CD4-positive, alpha-beta T cell (primary cell): ENCODE measurements around the gene SLC5A6. TPM values are rescaled to one million over a fixed set of nuclear protein-coding genes. Genes with fewer than 3 reads are reported as not detected.

Experiments used
- ATAC-seq: fragments of 200-7000 bp; cut with Tn5 transposase; one replicate; pipeline ENCODE4 v1.10.0; 2022; ENCODE audit warnings: mild to moderate bottlenecking; ENCODE audit not compliant: poor library complexity
- CTCF ChIA-PET: fragments of 350-600 bp; sonication (Branson Sonifier 250); formaldehyde crosslinking; loops from one replicate; lab custom pipeline; 2021; ENCODE audit warnings: antibody characterized with exemption, inconsistent platforms; lab: Charles Lee
- POLR2A ChIA-PET: fragments of 350-600 bp; sonication (Branson Sonifier 250); formaldehyde crosslinking; loops from one replicate; lab custom pipeline; 2021; ENCODE audit warnings: antibody characterized with exemption, inconsistent platforms; lab: Charles Lee
- DNase-seq, 14 experiments: peaks; one replicate each; pipeline ENCODE4 v3.0.0-alpha.2; 2013 to 2020; ENCODE audit warnings: mixed read lengths in 2 of 14
- H3K27ac ChIP-seq, 2 donors: one replicate each; pipeline versions ENCODE4 v1.5.1 to v1.7.0; 2013; ENCODE audit warnings: low read length in 2 of 2, low read depth in 1 of 2, mild to moderate bottlenecking in 1 of 2
- H3K27me3 ChIP-seq, 2 experiments: 1 replicate in 1 of 2; 2 replicates in 1 of 2; pipeline versions ENCODE4 v1.6.1 to v1.7.0; 2013; ENCODE audit warnings: low read length in 2 of 2, control low read depth in 1 of 2, mild to moderate bottlenecking in 1 of 2, moderate library complexity in 1 of 2; ENCODE audit not compliant: insufficient read depth in 2 of 2, control insufficient read depth in 1 of 2
- H3K36me3 ChIP-seq: one replicate; pipeline ENCODE4 v1.6.1; 2013; ENCODE audit warnings: low read length, control low read depth; ENCODE audit not compliant: insufficient read depth
- H3K4me1 ChIP-seq: one replicate; pipeline ENCODE4 v1.6.1; 2013; ENCODE audit warnings: low read length, control low read depth; ENCODE audit not compliant: insufficient read depth
- H3K4me3 ChIP-seq: one replicate; pipeline ENCODE4 v1.5.1; 2013; ENCODE audit warnings: mild to moderate bottlenecking, low read length, moderate library complexity
- H3K9me3 ChIP-seq, 2 experiments: 1 replicate in 1 of 2; 2 replicates in 1 of 2; pipeline versions ENCODE4 v1.6.1 to v1.7.0; 2013; ENCODE audit warnings: low read length in 2 of 2, mild to moderate bottlenecking in 2 of 2, control low read depth in 1 of 2, moderate library complexity in 1 of 2; ENCODE audit not compliant: control insufficient read depth in 1 of 2, insufficient read depth in 1 of 2
- H3K27ac Mint-ChIP-seq: one replicate; pipeline ENCODE4 v1.8.0; 2020; ENCODE audit warnings: mixed read lengths
- H3K27me3 Mint-ChIP-seq: one replicate; pipeline ENCODE4 v1.8.0; 2021; ENCODE audit warnings: mixed read lengths
- H3K36me3 Mint-ChIP-seq: one replicate; pipeline ENCODE4 v1.8.0; 2021; ENCODE audit warnings: low read depth, mixed read lengths
- H3K4me1 Mint-ChIP-seq: one replicate; pipeline ENCODE4 v1.8.0; 2021; ENCODE audit warnings: low read depth, mixed read lengths
- H3K4me3 Mint-ChIP-seq: one replicate; pipeline ENCODE4 v1.8.0; 2020; ENCODE audit warnings: mild to moderate bottlenecking, mixed read lengths
- H3K9me3 Mint-ChIP-seq: one replicate; pipeline ENCODE4 v1.8.0; 2020; ENCODE audit warnings: mixed read lengths
- CTCF ChIP-seq: fragments of 200-600 bp; IDR thresholded peaks from one replicate; pipeline ENCODE4 v1.8.0; 2022; ENCODE audit warnings: antibody characterized with exemption, mild to moderate bottlenecking
- intact Hi-C, 2 experiments: fragments of 100-400 bp; cut with DNase I in 1 of 2; cut with micrococcal nuclease in 1 of 2; formaldehyde crosslinking; loops; one replicate each; pipeline versions ENCODE4 v1.15.1 to v1.9.0; 2023 to 2025; cut with DNase I, micrococcal nuclease
- total RNA-seq, 174 experiments: library from RNA in 2 of 174; stranded (reverse) in 2 of 174; gene quantifications; one replicate each; pipeline ENCODE4 v1.2.3 and lab custom pipeline; 2021 to 2026

SLC5A6 gene
- total RNA-seq, 2 experiments from 2014 or later = 196 to 207 TPM

- peaks cover 52 to 73% of the 10 kb centered on the region in 2 experiments for H3K27me3 ChIP-seq
- Mint-ChIP-seq H3K27ac (no peak overlapping the region), H3K9me3 (no peaks in the 10 kb centered on the region), H3K4me3 (no peak overlapping the region), H3K36me3 (no peaks in the 10 kb centered on the region), H3K27me3 (peaks cover 68% of the 10 kb centered on the region), H3K4me1 (peaks cover 12% of the 10 kb centered on the region)
- peaks cover 8% of the 10 kb centered on the region for H3K4me1 ChIP-seq
- H3K4me3 ChIP-seq = no peak overlapping the region
- H3K9me3 ChIP-seq = peaks cover 0 to 5% of the 10 kb centered on the region in 2 experiments
- POLR2A ChIA-PET = no interaction called here
- H3K36me3 ChIP-seq = no peaks in the 10 kb centered on the region
- intact Hi-C loops = no loop called here
- no peak for TF ChIP-seq CTCF
- ATAC-seq = no peak
- DNase-seq = no peak
- H3K27ac ChIP-seq = no peak overlapping the region
- CTCF ChIA-PET = no interaction called here
Measured at GRCh38 chr2:27256855-27257454, 44.9 kb upstream of the SLC5A6 start.

- Histone ChIP-seq H3K36me3 (no peaks in the 10 kb centered on the region), H3K9me3 (peaks cover 0 to 5% of the 10 kb centered on the region in 2 experiments), H3K27me3 (peaks cover 42 to 61% of the 10 kb centered on the region in 2 experiments), H3K27ac (no peak overlapping the region), H3K4me3 (no peak overlapping the region), H3K4me1 (no peaks in the 10 kb centered on the region)
- no peak for TF ChIP-seq CTCF
- POLR2A ChIA-PET = no interaction called here
- H3K36me3 Mint-ChIP-seq = no peaks in the 10 kb centered on the region
- no peak for DNase-seq
- no peak overlapping the region for H3K27ac Mint-ChIP-seq
- H3K4me3 Mint-ChIP-seq = no peak overlapping the region
- CTCF ChIA-PET = no interaction called here
- H3K27me3 Mint-ChIP-seq = peaks cover 67% of the 10 kb centered on the region
- intact Hi-C loops = no loop called here
- ATAC-seq = no peak
- no peaks in the 10 kb centered on the region for H3K4me1 Mint-ChIP-seq
- no peaks in the 10 kb centered on the region for H3K9me3 Mint-ChIP-seq
Measured at GRCh38 chr2:27255660-27256059, 43.6 kb upstream of the SLC5A6 start.

GRCh38 chr2:27255187-27255586, 43.1 kb upstream of the SLC5A6 start:
- no peak overlapping the region for H3K4me3 Mint-ChIP-seq
- H3K27me3 ChIP-seq = peaks cover 40 to 56% of the 10 kb centered on the region in 2 experiments
- no peak overlapping the region for H3K27ac ChIP-seq
- H3K4me1 Mint-ChIP-seq = no peaks in the 10 kb centered on the region
- H3K36me3 ChIP-seq = no peaks in the 10 kb centered on the region
- peaks cover 63% of the 10 kb centered on the region for H3K27me3 Mint-ChIP-seq
- CTCF ChIA-PET = no interaction called here
- no peak for TF ChIP-seq CTCF
- ATAC-seq (no peak), DNase-seq (no peak)
- peaks cover 4% of the 10 kb centered on the region for H3K4me1 ChIP-seq
- intact Hi-C loops = no loop called here
- no peaks in the 10 kb centered on the region for H3K36me3 Mint-ChIP-seq
- POLR2A ChIA-PET = no interaction called here
- H3K27ac Mint-ChIP-seq = no peak overlapping the region
- no peaks in the 10 kb centered on the region for H3K9me3 Mint-ChIP-seq
- H3K9me3 ChIP-seq = peaks cover 0 to 5% of the 10 kb centered on the region in 2 experiments
- no peak overlapping the region for H3K4me3 ChIP-seq
